ENCODE data around the gene MRPL53. TPM values are rescaled to one million over a fixed set of nuclear protein-coding genes. Genes with fewer than 3 reads are reported as not detected.
A peak's percentile ranks its signal among the peaks of the same experiment; 100 is the strongest.

Gene MRPL53
- total RNA-seq, 1 experiment from 2014 or later: 65.4 TPM

- TF ChIP-seq, protein P1, sequence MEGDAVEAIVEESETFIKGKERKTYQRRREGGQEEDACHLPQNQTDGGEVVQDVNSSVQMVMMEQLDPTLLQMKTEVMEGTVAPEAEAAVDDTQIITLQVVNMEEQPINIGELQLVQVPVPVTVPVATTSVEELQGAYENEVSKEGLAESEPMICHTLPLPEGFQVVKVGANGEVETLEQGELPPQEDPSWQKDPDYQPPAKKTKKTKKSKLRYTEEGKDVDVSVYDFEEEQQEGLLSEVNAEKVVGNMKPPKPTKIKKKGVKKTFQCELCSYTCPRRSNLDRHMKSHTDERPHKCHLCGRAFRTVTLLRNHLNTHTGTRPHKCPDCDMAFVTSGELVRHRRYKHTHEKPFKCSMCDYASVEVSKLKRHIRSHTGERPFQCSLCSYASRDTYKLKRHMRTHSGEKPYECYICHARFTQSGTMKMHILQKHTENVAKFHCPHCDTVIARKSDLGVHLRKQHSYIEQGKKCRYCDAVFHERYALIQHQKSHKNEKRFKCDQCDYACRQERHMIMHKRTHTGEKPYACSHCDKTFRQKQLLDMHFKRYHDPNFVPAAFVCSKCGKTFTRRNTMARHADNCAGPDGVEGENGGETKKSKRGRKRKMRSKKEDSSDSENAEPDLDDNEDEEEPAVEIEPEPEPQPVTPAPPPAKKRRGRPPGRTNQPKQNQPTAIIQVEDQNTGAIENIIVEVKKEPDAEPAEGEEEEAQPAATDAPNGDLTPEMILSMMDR (IDR thresholded peaks at IDR 0.05 in 2 of 3, conservative IDR thresholded peaks at IDR 0.05 in 1 of 3; ENCODE audit: borderline replicate concordance in 1 of 3, insufficient read depth in 1 of 3, low read depth in 2 of 3, low read length in 2 of 3): peak in 2 of 3 experiments; percentile 25 to 32; a peak in 1 of 6 replicates
- TF ChIP-seq SRF (IDR thresholded peaks at IDR 0.05; ENCODE audit: low read depth): no peak
- TF ChIP-seq FOSL1 (IDR thresholded peaks at IDR 0.05; ENCODE audit: low read depth): no peak
- TF ChIP-seq POLR2AphosphoS5 (IDR thresholded peaks at IDR 0.05; ENCODE audit: low read depth, low read length): peak; percentile 57
- no peak for TF ChIP-seq ZBTB33 (IDR thresholded peaks at IDR 0.05; ENCODE audit: extremely low read depth, insufficient replicate concordance, low read length)
- TF ChIP-seq YY1 (IDR thresholded peaks at IDR 0.05; ENCODE audit: extremely low read depth, insufficient replicate concordance, low read depth, low read length): peak; percentile 94
- TF ChIP-seq MAX (IDR thresholded peaks at IDR 0.05): no peak
- TF ChIP-seq EZH2 (IDR thresholded peaks at IDR 0.05): no peak
- TF ChIP-seq CBX3 (IDR thresholded peaks at IDR 0.05; ENCODE audit: low read depth): no peak
Measured at GRCh38 chr2:74507145-74507925, 34.9 kb upstream of the MRPL53 start, which contains the start of gene PCGF1 (continued).
